Adrenal gland (tissue), 19 donors: ENCODE results near the gene SLC10A3. TPM values are rescaled to one million over a fixed set of nuclear protein-coding genes. Genes with fewer than 3 reads are reported as not detected.

Experiments used
- DNase-seq, 7 donors: peaks; one replicate each; pipeline ENCODE4 v3.0.0-alpha.2; 2019 to 2020
- H3K27ac ChIP-seq, 5 donors: fragments of 200-600 bp; sonication (generic) in 4 of 5; 1 replicate in 3 of 5; 2 replicates in 2 of 5; pipeline versions ENCODE4 v1.5.1 to v1.8.0; 2016 to 2020; ENCODE audit warnings: mild to moderate bottlenecking in 1 of 5
- H3K27me3 ChIP-seq: fragments of 200-600 bp; 2 replicates; pipeline ENCODE4 v1.8.0; 2021
- H3K36me3 ChIP-seq, 2 donors: fragments of 200-600 bp; replicated peaks in 1 of 2; 1 replicate in 1 of 2; 2 replicates in 1 of 2; pipeline versions ENCODE4 v1.5.1 to v1.8.0; 2018 to 2022
- H3K4me1 ChIP-seq, 2 donors: fragments of 200-600 bp; replicated peaks in 1 of 2; 1 replicate in 1 of 2; 2 replicates in 1 of 2; pipeline versions ENCODE4 v1.5.1 to v1.8.0; 2018 to 2021
- H3K4me3 ChIP-seq, 4 donors: fragments of 200-600 bp; sonication (generic) in 3 of 4; one replicate each; pipeline ENCODE4 v1.5.1; 2016 to 2018
- H3K9me3 ChIP-seq, 3 donors: fragments of 200-600 bp; sonication (generic) in 1 of 3; replicated peaks in 1 of 3; 1 replicate in 2 of 3; 2 replicates in 1 of 3; pipeline versions ENCODE4 v1.5.1 to v1.8.0; 2016 to 2021
- POLR2A ChIP-seq, 2 donors: fragments of 450-650 bp; IDR thresholded peaks; one replicate each; pipeline ENCODE4 v1.6.1; 2017; ENCODE audit warnings: antibody characterized with exemption in 2 of 2, mild to moderate bottlenecking in 2 of 2, moderate library complexity in 1 of 2
- WGBS, 4 donors: extraction: QIAGEN DNeasy Blood & Tissue Kit in 2 of 4; methylation state at CpG; one replicate each; pipeline versions ENCODE4 v1.1.5 to v1.1.7; 2013 to 2017; 5-methylcytosine and 5-hydroxymethylcytosine counted together
- intact Hi-C, 2 donors: fragments of 100-400 bp; cut with DNase I; formaldehyde crosslinking; loops; one replicate each; pipeline versions ENCODE4 v1.14.1 to v1.15.0; 2022 to 2023
- long read RNA-seq, 10 donors: library from polyadenylated mRNA in 3 of 10; unstranded in 2 of 10; stranded (forward) in 1 of 10; transcript quantifications; one replicate each; pipeline ENCODE4 v2.0.0 and lab custom pipeline, GENCODE V29; 2021 to 2026
- polyA plus RNA-seq, 3 donors: library from polyadenylated mRNA; stranded (reverse); fragments of 200-250 nt in 2 of 3; fragments of 350-450 nt in 1 of 3; fragmentation: Illumina TruSeq in 1 of 3; extraction: RNeasy Lipid Tissue Mini Kit (QIAGEN cat#74804) in 1 of 3; gene quantifications; one replicate each; pipeline ENCODE4 v1.2.3, GENCODE V29; 2013 to 2014
- total RNA-seq, 9 donors: library from RNA; depleted of rRNA in 4 of 9; stranded (reverse); fragments of >200 nt in 4 of 9; fragments of 120-200 nt in 1 of 9; fragmentation: NEBNext Ultra II Directional in 1 of 9; extraction: Animal tissue kit (Norgen Biotek cat#: 25700) in 1 of 9; gene quantifications; one replicate each; pipeline versions ENCODE4 v1.1.0 to v1.2.4, GENCODE V29; 2013 to 2023
- TF ChIP-seq, protein P1 (sequence below), 6 experiments: fragments of 450-650 bp in 4 of 6; fragments of 200-600 bp in 2 of 6; sonication (generic) in 1 of 6; IDR thresholded peaks; 1 replicate in 5 of 6; 2 replicates in 1 of 6; pipeline versions ENCODE4 v1.5.1 to v1.8.0; 2016 to 2021; ENCODE audit warnings: antibody characterized with exemption in 6 of 6, mild to moderate bottlenecking in 2 of 6, moderate library complexity in 1 of 6
- donor health status: healthy with polysubstance abuse.
- donor health status: Bipolar disorder and iron deficiency.
- donor health status: DM: yes; HTN: yes; CAD: no.
- donor health status: DM: no; HTN: no; CAD: no.
- donor health status: DM: no; HTN: no; CAD: no.
- donor health status: DM: yes; HTN: yes; CAD: no.

Gene SLC10A3, protein sequence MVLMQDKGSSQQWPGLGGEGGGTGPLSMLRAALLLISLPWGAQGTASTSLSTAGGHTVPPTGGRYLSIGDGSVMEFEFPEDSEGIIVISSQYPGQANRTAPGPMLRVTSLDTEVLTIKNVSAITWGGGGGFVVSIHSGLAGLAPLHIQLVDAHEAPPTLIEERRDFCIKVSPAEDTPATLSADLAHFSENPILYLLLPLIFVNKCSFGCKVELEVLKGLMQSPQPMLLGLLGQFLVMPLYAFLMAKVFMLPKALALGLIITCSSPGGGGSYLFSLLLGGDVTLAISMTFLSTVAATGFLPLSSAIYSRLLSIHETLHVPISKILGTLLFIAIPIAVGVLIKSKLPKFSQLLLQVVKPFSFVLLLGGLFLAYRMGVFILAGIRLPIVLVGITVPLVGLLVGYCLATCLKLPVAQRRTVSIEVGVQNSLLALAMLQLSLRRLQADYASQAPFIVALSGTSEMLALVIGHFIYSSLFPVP
- total RNA-seq, result 10 to 100 TPM; 19.6 to 33.4 (median 28.5) TPM
- 10 to 100 TPM in 2 of 3 donors, 1 to 10 TPM in 1; 8.7 to 24.2 (median 23.2) TPM for polyA plus RNA-seq
- long read RNA-seq, donor 1, transcript SLC10A3-201 (2 exons, 2,161 nt), result major isoform, 6 of 8 reads
- long read RNA-seq, donor 1, partial matches to known transcripts, result 0 of 8 reads
- long read RNA-seq, donor 1, other reads (novel, unspliced or antisense), result 0 of 8 reads
- long read RNA-seq, donor 2, partial matches to known transcripts, result 0 of 5 reads
- long read RNA-seq, donor 2, other reads (novel, unspliced or antisense), result 0 of 5 reads
- long read RNA-seq, donor 3, partial matches to known transcripts, result 0 of 4 reads
- long read RNA-seq, donor 3, other reads (novel, unspliced or antisense), result 0 of 4 reads
- long read RNA-seq, donor 4, transcript SLC10A3-204 (3 exons, 1,862 nt), result major isoform, 7 of 13 reads
- long read RNA-seq, donor 4, partial matches to known transcripts, result 2 of 13 reads
- long read RNA-seq, donor 4, other reads (novel, unspliced or antisense), result 2 of 13 reads
- long read RNA-seq, donor 5, transcript SLC10A3-204 (3 exons, 1,862 nt), result minor isoform, 5 of 115 reads
- long read RNA-seq, donor 5, transcript SLC10A3-202 (4 exons, 1,763 nt), result minor isoform, 5 of 115 reads
- long read RNA-seq, donor 5, transcript SLC10A3-201 (2 exons, 2,161 nt), result major isoform, 80 of 115 reads
- long read RNA-seq, donor 5, partial matches to known transcripts, result 14 of 115 reads
- long read RNA-seq, donor 5, other reads (novel, unspliced or antisense), result 11 of 115 reads
- long read RNA-seq, donor 6, partial matches to known transcripts, result 1 of 6 reads
- long read RNA-seq, donor 6, other reads (novel, unspliced or antisense), result 3 of 6 reads
- long read RNA-seq, donor 7, transcript SLC10A3-201 (2 exons, 2,161 nt), result major isoform, 5 of 5 reads
- long read RNA-seq, donor 7, partial matches to known transcripts, result 0 of 5 reads
- long read RNA-seq, donor 7, other reads (novel, unspliced or antisense), result 0 of 5 reads
- long read RNA-seq, donor 8, transcript SLC10A3-201 (2 exons, 2,161 nt), result major isoform, 11 of 11 reads
- long read RNA-seq, donor 8, partial matches to known transcripts, result 0 of 11 reads
- long read RNA-seq, donor 8, other reads (novel, unspliced or antisense), result 0 of 11 reads
- long read RNA-seq, donor 9, partial matches to known transcripts, result 0 of 3 reads
- long read RNA-seq, donor 9, other reads (novel, unspliced or antisense), result 0 of 3 reads
- long read RNA-seq, donor 10, transcript SLC10A3-201 (2 exons, 2,161 nt), result major isoform, 5 of 6 reads
- long read RNA-seq, donor 10, partial matches to known transcripts, result 0 of 6 reads
- long read RNA-seq, donor 10, other reads (novel, unspliced or antisense), result 0 of 6 reads

- peak within 1 kb of the TSS; percentile 72 to 97 (median 88) for H3K27ac ChIP-seq
- 0 to 26% (median 11%) methylated on average over 1 to 58 of the region's 71 CpGs for WGBS, 4 donors
- no peaks in the 10 kb centered on the region for H3K36me3 ChIP-seq
- no peaks in the 10 kb centered on the region for H3K27me3 ChIP-seq
- no peaks in the 10 kb centered on the region for H3K9me3 ChIP-seq
- peak; percentile 93 to 97 (median 95) for DNase-seq
- H3K4me3 ChIP-seq, result peak within 1 kb of the TSS in 2 of 4 donors; percentile 2 to 66
- intact Hi-C loops, result no loop called here
- H3K4me1 ChIP-seq, result peaks cover 3 to 6% of the 10 kb centered on the region in 2 donors
- TF ChIP-seq POLR2A (IDR thresholded peaks at IDR 0.05), result peak; percentile 83 to 91
- TF ChIP-seq, protein P1, sequence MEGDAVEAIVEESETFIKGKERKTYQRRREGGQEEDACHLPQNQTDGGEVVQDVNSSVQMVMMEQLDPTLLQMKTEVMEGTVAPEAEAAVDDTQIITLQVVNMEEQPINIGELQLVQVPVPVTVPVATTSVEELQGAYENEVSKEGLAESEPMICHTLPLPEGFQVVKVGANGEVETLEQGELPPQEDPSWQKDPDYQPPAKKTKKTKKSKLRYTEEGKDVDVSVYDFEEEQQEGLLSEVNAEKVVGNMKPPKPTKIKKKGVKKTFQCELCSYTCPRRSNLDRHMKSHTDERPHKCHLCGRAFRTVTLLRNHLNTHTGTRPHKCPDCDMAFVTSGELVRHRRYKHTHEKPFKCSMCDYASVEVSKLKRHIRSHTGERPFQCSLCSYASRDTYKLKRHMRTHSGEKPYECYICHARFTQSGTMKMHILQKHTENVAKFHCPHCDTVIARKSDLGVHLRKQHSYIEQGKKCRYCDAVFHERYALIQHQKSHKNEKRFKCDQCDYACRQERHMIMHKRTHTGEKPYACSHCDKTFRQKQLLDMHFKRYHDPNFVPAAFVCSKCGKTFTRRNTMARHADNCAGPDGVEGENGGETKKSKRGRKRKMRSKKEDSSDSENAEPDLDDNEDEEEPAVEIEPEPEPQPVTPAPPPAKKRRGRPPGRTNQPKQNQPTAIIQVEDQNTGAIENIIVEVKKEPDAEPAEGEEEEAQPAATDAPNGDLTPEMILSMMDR (IDR thresholded peaks at IDR 0.05), result no peak
These were observed at the start of gene SLC10A3 for GRCh38 chrX:154490414-154491083. SLC10A3 (minus strand) TSS chrX:154490629; CDS start chrX:154488940, 1,689 bp downstream.

DNA sequence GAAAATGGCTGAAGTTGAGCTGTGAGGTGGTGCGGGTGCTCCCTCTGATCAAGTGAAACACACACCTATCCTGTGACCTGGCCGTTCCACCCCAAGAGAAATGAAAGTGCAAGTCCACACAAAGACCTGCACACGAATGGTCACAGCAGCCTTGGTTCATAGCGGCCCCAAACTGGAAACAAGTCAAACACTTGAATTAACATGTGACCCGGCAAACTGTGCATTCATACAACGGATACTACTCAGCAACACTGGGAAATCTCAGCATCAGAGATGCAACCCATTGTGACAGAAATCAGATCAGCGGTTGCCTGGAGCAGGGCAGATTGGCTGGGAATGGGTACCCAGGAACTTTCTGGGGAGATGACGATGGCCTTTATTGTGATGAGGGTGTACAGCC, 48.6 kb upstream of the SLC10A3 start:
- TF ChIP-seq POLR2A (IDR thresholded peaks at IDR 0.05), result no peak
- TF ChIP-seq, protein P1 (IDR thresholded peaks at IDR 0.05), result no peak
- intact Hi-C loops, result no loop called here

DNA sequence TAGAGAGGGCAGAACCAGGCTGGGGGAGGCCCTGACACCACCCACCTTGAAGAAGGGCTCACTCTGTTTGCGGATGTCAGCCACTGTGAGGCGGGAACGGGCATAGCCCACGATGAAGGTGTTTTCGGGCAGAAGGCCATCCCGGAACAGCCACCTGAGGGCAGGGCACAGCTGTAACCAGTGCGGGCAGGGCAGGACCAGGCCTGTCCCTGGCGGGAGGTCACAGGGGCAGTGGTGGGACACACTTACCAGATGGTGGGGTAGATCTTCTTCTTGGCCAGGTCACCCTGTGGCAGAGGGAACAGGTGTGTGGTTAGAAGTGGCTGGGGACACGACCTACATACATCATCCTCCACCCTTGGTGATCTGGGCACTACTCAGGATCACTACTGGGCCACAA, 45.5 kb upstream of the SLC10A3 start:
- Histone ChIP-seq H3K4me3 (no peak overlapping the region), H3K27ac (no peak overlapping the region), H3K36me3 (peaks cover 0 to 24% of the 10 kb centered on the region in 2 donors), H3K4me1 (peaks cover 0 to 12% of the 10 kb centered on the region in 2 donors), H3K27me3 (no peaks in the 10 kb centered on the region), H3K9me3 (no peaks in the 10 kb centered on the region)
- intact Hi-C loops, result no loop called here
- DNase-seq, result no peak
- TF ChIP-seq, protein P1 (IDR thresholded peaks at IDR 0.05), result no peak
- TF ChIP-seq POLR2A (IDR thresholded peaks at IDR 0.05), result no peak
- WGBS, 4 donors, result 73 to 84% (median 77%) methylated on average over 5 to 9 of the region's 9 CpGs

More for the DNA sequence above, 48.6 kb upstream of the SLC10A3 start:
- peak overlapping the region in 1 of 5 donors; percentile 21 for H3K27ac ChIP-seq
- DNase-seq, result no peak
- WGBS, 4 donors, result 73 to 85% (median 80%) methylated on average over 7 to 8 of the region's 8 CpGs
- H3K9me3 ChIP-seq, result no peaks in the 10 kb centered on the region
- H3K4me1 ChIP-seq, result peaks cover 19 to 31% of the 10 kb centered on the region in 2 donors
- H3K27me3 ChIP-seq, result no peaks in the 10 kb centered on the region
- peaks cover 0 to 1% of the 10 kb centered on the region in 2 donors for H3K36me3 ChIP-seq
- no peak overlapping the region for H3K4me3 ChIP-seq
